Adrenal gland (tissue), 5 donors: ENCODE results near the gene RASSF4.

Experiments
- POLR2A ChIP-seq, 2 donors: fragments of 450-650 bp; IDR thresholded peaks; one replicate each; pipeline ENCODE4 v1.6.1; 2017; ENCODE audit warnings: antibody characterized with exemption in 2 of 2, mild to moderate bottlenecking in 2 of 2, moderate library complexity in 1 of 2
- TF ChIP-seq, protein P1 (sequence below), 6 experiments: fragments of 450-650 bp in 4 of 6; fragments of 200-600 bp in 2 of 6; sonication (generic) in 1 of 6; IDR thresholded peaks; 1 replicate in 5 of 6; 2 replicates in 1 of 6; pipeline versions ENCODE4 v1.5.1 to v1.8.0; 2016 to 2021; ENCODE audit warnings: antibody characterized with exemption in 6 of 6, mild to moderate bottlenecking in 2 of 6, moderate library complexity in 1 of 6
- donor health status: DM: no; HTN: no; CAD: no.

DNA sequence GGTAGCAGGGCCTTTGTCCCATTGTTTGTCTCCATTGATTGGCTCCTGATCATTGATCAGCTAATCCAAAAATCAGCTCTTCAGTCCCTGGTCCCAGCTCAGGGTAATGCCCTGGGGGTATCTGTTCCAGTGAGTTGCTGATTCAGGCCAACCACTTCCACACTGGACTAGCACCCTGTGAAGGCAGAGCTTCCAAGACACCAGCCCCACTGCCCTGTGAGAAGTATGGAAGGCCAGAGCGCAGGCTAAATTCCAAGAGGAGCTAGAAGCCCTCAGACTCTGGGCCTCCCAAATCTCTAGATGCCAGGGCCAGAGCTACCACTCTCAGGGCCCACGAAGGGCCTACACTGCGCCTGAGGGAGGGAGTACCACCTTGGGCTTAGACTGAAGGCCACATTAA lies 38.1 kb upstream of the RASSF4 start:
- TF ChIP-seq, protein P1, sequence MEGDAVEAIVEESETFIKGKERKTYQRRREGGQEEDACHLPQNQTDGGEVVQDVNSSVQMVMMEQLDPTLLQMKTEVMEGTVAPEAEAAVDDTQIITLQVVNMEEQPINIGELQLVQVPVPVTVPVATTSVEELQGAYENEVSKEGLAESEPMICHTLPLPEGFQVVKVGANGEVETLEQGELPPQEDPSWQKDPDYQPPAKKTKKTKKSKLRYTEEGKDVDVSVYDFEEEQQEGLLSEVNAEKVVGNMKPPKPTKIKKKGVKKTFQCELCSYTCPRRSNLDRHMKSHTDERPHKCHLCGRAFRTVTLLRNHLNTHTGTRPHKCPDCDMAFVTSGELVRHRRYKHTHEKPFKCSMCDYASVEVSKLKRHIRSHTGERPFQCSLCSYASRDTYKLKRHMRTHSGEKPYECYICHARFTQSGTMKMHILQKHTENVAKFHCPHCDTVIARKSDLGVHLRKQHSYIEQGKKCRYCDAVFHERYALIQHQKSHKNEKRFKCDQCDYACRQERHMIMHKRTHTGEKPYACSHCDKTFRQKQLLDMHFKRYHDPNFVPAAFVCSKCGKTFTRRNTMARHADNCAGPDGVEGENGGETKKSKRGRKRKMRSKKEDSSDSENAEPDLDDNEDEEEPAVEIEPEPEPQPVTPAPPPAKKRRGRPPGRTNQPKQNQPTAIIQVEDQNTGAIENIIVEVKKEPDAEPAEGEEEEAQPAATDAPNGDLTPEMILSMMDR (IDR thresholded peaks at IDR 0.05) = no peak
- no peak for TF ChIP-seq POLR2A (IDR thresholded peaks at IDR 0.05)
